ENCODE measurements around the gene IFNAR2.
"Not testable (repeated sequence)": the region's sequence is repeated elsewhere in the genome, so short reads cannot be mapped to it uniquely, and the experiment has no call there.

Gene IFNAR2

GRCh38 chr21:33251119-33251518 lies 21.4 kb downstream of the IFNAR2 start:
- Histone ChIP-seq H3K4me3 (ENCODE audit: low read depth, low read length) (no peak overlapping the region), H3K9me3 (no peaks in the 10 kb centered on the region), H3K4me1 (no peaks in the 10 kb centered on the region), H3K36me3 (peaks cover 43% of the 10 kb centered on the region), H3K27me3 (no peaks in the 10 kb centered on the region)
- DNase-seq: no peak
- no peak for TF ChIP-seq CTCF (IDR thresholded peaks at IDR 0.05; ENCODE audit: low read depth, low read length)

- H3K36me3 ChIP-seq: peaks cover 30% of the 10 kb centered on the region
- H3K9me3 ChIP-seq; H3K4me1 ChIP-seq; H3K27me3 ChIP-seq; DNase-seq; H3K4me3 ChIP-seq (ENCODE audit: low read depth, low read length): not testable (repeated sequence)
These were observed 23.6 kb downstream of the IFNAR2 start for GRCh38 chr21:33253382-33253781.

DNA sequence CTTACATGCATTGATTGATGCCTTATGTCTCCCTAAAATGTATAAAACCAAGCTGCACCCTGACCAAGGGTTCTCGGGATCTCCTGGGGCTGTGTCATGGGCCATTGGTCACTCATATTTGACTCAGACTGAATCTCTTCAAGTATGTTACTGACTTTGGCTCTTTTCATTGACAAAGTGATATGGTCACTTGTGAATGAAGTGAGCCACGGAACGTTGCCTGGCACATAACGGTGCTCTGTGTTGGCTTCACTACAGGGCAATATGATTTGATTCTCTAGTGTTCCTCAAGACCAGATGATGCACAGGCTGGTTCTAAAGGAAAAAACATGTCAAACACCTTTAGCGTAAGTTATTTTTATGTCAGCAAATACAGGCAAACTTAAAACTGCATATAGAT lies 25.0 kb downstream of the IFNAR2 start:
- H3K27me3 ChIP-seq: no peaks in the 10 kb centered on the region
- no peak for DNase-seq
- H3K9me3 ChIP-seq: no peaks in the 10 kb centered on the region
- no peak for TF ChIP-seq CTCF (IDR thresholded peaks at IDR 0.05; ENCODE audit: low read depth, low read length)
- H3K4me1 ChIP-seq: no peaks in the 10 kb centered on the region
- H3K4me3 ChIP-seq (ENCODE audit: low read depth, low read length): no peak overlapping the region
- H3K36me3 ChIP-seq: peaks cover 24% of the 10 kb centered on the region; the same call in 1 of the 2 replicates

DNA sequence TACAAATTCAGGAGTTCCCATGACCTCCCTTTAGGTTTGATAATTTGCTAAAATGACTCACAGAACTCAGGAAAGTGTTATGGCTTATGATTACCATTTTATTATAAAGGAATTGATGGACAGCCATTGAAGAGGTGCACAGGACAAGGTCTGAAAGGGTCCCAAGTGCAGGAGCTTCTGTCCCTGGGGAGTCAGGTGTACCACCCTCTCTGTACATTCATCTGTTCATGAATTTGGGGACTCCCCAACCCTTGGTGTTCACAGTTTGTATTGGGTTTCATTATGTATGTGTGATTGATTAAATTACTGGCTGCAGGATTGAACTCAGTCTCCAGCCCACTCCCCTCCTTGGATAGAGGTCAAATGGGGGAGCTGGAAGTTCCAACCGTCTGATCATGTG lies 25.7 kb downstream of the IFNAR2 start:
- Histone ChIP-seq H3K4me1 (no peaks in the 10 kb centered on the region), H3K36me3 (peaks cover 17% of the 10 kb centered on the region; the same call in 1 of the 2 replicates), H3K4me3 (ENCODE audit: low read depth, low read length) (no peak overlapping the region), H3K9me3 (no peaks in the 10 kb centered on the region), H3K27me3 (no peaks in the 10 kb centered on the region)
- DNase-seq: no peak
- TF ChIP-seq CTCF (IDR thresholded peaks at IDR 0.05; ENCODE audit: low read depth, low read length): no peak

- DNase-seq: no peak
- no peak overlapping the region for H3K4me3 ChIP-seq (ENCODE audit: low read depth, low read length)
- TF ChIP-seq CTCF (IDR thresholded peaks at IDR 0.05; ENCODE audit: low read depth, low read length): no peak
- no peaks in the 10 kb centered on the region for H3K9me3 ChIP-seq
- no peaks in the 10 kb centered on the region for H3K27me3 ChIP-seq
- H3K36me3 ChIP-seq: peaks cover 15% of the 10 kb centered on the region; the same call in 1 of the 2 replicates
- no peaks in the 10 kb centered on the region for H3K4me1 ChIP-seq
These were observed 26.3 kb downstream of the IFNAR2 start for GRCh38 chr21:33256019-33256418.

- no peak for TF ChIP-seq CTCF (IDR thresholded peaks at IDR 0.05; ENCODE audit: low read depth, low read length)
- no peak for DNase-seq
- Histone ChIP-seq H3K36me3 (peaks cover 7% of the 10 kb centered on the region; the same call in 1 of the 2 replicates), H3K9me3 (no peaks in the 10 kb centered on the region), H3K4me1 (no peaks in the 10 kb centered on the region), H3K4me3 (ENCODE audit: low read depth, low read length) (no peak overlapping the region), H3K27me3 (no peaks in the 10 kb centered on the region)
These were observed 27.5 kb downstream of the IFNAR2 start for GRCh38 chr21:33257094-33257803.

All from BE2C (cell line).